Endothelial cell of umbilical vein (primary cell): ENCODE results near the gene APOBEC4. TPM values are rescaled to one million over a fixed set of nuclear protein-coding genes. Genes with fewer than 3 reads are reported as not detected.

Source experiments
- BruUV-seq: library from RNA; stranded (reverse); fragments of 400-500 nt; replicated peaks from 2 replicates; lab custom pipeline; 2021; lab: Mats Ljungman, UMichigan
- CTCF ChIA-PET: fragments of 300-600, 350-600 bp; sonication (Branson Sonifier 250); formaldehyde crosslinking; loops from one replicate; lab custom pipeline; 2021; ENCODE audit warnings: antibody characterized with exemption, inconsistent platforms; lab: Charles Lee
- POLR2A ChIA-PET: fragments of 300-600, 350-600 bp; sonication (Branson Sonifier 250); formaldehyde crosslinking; loops from one replicate; lab custom pipeline; 2021; ENCODE audit warnings: antibody characterized with exemption, inconsistent platforms; lab: Charles Lee
- DNase-seq: peaks from one replicate; pipeline ENCODE4 v3.0.0-alpha.2; 2011; ENCODE audit warnings: low read depth, low spot score
- FAIRE-seq: peaks from 2 replicates; lab custom pipeline; 2011; peaks lifted over from hg19 to GRCh38; lab: Jason Lieb, UNC
- H2AFZ ChIP-seq: 2 replicates; pipeline ENCODE4 v1.6.0; 2012; ENCODE audit warnings: low read depth, low read length, control low read depth, inconsistent platforms
- H3K27ac ChIP-seq: 2 replicates; pipeline ENCODE4 v1.5.1; 2011; ENCODE audit warnings: low read depth, mild to moderate bottlenecking, control low read depth, low read length, moderate library complexity; ENCODE audit not compliant: insufficient read depth
- H3K27me3 ChIP-seq, 2 experiments: 2 replicates each; pipeline versions ENCODE4 v1.6.0 to v1.6.1; 2011; ENCODE audit warnings: low read length in 2 of 2, mixed read lengths in 1 of 2; ENCODE audit not compliant: control insufficient read depth in 2 of 2, insufficient read depth in 2 of 2
- H3K36me3 ChIP-seq, 2 experiments: 2 replicates in 1 of 2; 3 replicates in 1 of 2; pipeline ENCODE4 v1.5.1; 2011; ENCODE audit warnings: low read length in 2 of 2, mild to moderate bottlenecking in 1 of 2, moderate library complexity in 1 of 2; ENCODE audit not compliant: control insufficient read depth in 2 of 2, insufficient read depth in 2 of 2; ENCODE audit errors: extremely low read depth in 1 of 2
- H3K4me1 ChIP-seq: 3 replicates; pipeline ENCODE4 v1.5.1; 2011; ENCODE audit warnings: mild to moderate bottlenecking, low read length; ENCODE audit not compliant: control insufficient read depth, insufficient read depth; ENCODE audit errors: extremely low read depth
- H3K4me2 ChIP-seq: 2 replicates; pipeline ENCODE4 v1.6.1; 2011; ENCODE audit warnings: low read length, control low read depth, mixed read lengths; ENCODE audit not compliant: insufficient read depth
- H3K4me3 ChIP-seq, 3 experiments: fragments of 200-600 bp in 1 of 3; sonication (generic), shearing (Covaris generic) in 1 of 3; replicated peaks in 1 of 3; 2 replicates each; pipeline ENCODE4 v1.5.1; 2011 to 2016; ENCODE audit warnings: control low read depth in 3 of 3, low read length in 3 of 3, mild to moderate bottlenecking in 2 of 3, inconsistent platforms in 1 of 3, low read depth in 1 of 3, moderate library complexity in 1 of 3; ENCODE audit not compliant: insufficient read depth in 1 of 3
- H3K79me2 ChIP-seq: 2 replicates; pipeline ENCODE4 v1.6.0; 2012; ENCODE audit warnings: low read length, inconsistent platforms; ENCODE audit not compliant: control insufficient read depth, insufficient read depth
- H3K9ac ChIP-seq: replicated peaks from 2 replicates; pipeline ENCODE3; 2011; ENCODE audit warnings: low read length, control low read depth; ENCODE audit not compliant: insufficient read depth; ENCODE audit errors: extremely low read depth
- H3K9me1 ChIP-seq: replicated peaks from 3 replicates; pipeline ENCODE4 v1.6.0; 2011; ENCODE audit warnings: mild to moderate bottlenecking, low read length; ENCODE audit not compliant: control insufficient read depth, insufficient read depth; ENCODE audit errors: extremely low read depth
- H3K9me3 ChIP-seq: replicated peaks from 2 replicates; pipeline ENCODE4 v1.5.1; 2012; ENCODE audit warnings: low read length, inconsistent platforms; ENCODE audit not compliant: control insufficient read depth, insufficient read depth
- H4K20me1 ChIP-seq: replicated peaks from 2 replicates; pipeline ENCODE3; 2011; ENCODE audit warnings: mild to moderate bottlenecking, low read length; ENCODE audit not compliant: control insufficient read depth, insufficient read depth; ENCODE audit errors: extremely low read depth
- EZH2 ChIP-seq: IDR thresholded peaks from 2 replicates; pipeline ENCODE4 v1.6.1; 2012; ENCODE audit warnings: borderline replicate concordance, low read depth, mild to moderate bottlenecking, moderate library complexity, low read length, inconsistent platforms; ENCODE audit not compliant: severe bottlenecking
- GATA2 ChIP-seq: IDR thresholded peaks from 2 replicates; pipeline ENCODE4 v1.7.0; 2011; ENCODE audit warnings: low read depth, mild to moderate bottlenecking, moderate library complexity, mixed read lengths, low read length; ENCODE audit not compliant: insufficient read length, insufficient read depth
- JUN ChIP-seq: IDR thresholded peaks from 2 replicates; pipeline ENCODE4 v1.6.1; 2011; ENCODE audit warnings: borderline replicate concordance, low read depth; ENCODE audit not compliant: insufficient read length, insufficient read depth
- MYC ChIP-seq: IDR thresholded peaks from one replicate; pipeline ENCODE4 v1.6.1; 2011; ENCODE audit warnings: mild to moderate bottlenecking, low read depth, low read length
- POLR2AphosphoS5 ChIP-seq: IDR thresholded peaks from 2 replicates; pipeline ENCODE4 v1.6.1; 2012; ENCODE audit warnings: low read depth, mild to moderate bottlenecking, control low read depth, low read length, moderate library complexity; ENCODE audit not compliant: insufficient read depth
- dilution Hi-C: fragments of 300-500 bp; cut with MboI; formaldehyde crosslinking; loops from one replicate; pipeline ENCODE4 v1.15.0; 2019; ENCODE audit warnings: low sequenced_read_pairs; ENCODE audit not compliant: extremely low pct_ligation_motif_present
- intact Hi-C: fragments of 100-400 bp; cut with micrococcal nuclease; formaldehyde crosslinking; loops from one replicate; pipeline ENCODE4 v1.10.0; 2022
- polyA plus RNA-seq, 4 experiments: library from polyadenylated mRNA; depleted of rRNA in 3 of 4; stranded (reverse) in 3 of 4; unstranded in 1 of 4; fragments of >200 nt; gene quantifications; 2 replicates each; pipeline versions ENCODE4 v1.2.1 to v1.2.3, GENCODE V29; 2011 to 2012; ENCODE audit warnings: missing spikeins in 1 of 4
- total RNA-seq: library from RNA; stranded (reverse); gene quantifications from 2 replicates; pipeline ENCODE4 v1.2.3, GENCODE V29; 2021
- TF ChIP-seq, protein P1 (sequence below), 2 donors: IDR thresholded peaks; 1 replicate in 1 of 2; 2 replicates in 1 of 2; pipeline ENCODE4 v1.5.1; 2011; ENCODE audit warnings: low read length in 2 of 2, mild to moderate bottlenecking in 2 of 2, moderate library complexity in 2 of 2, control low read depth in 1 of 2, inconsistent platforms in 1 of 2, low read depth in 1 of 2; ENCODE audit not compliant: insufficient read depth in 1 of 2; ENCODE audit errors: extremely low read depth in 1 of 2

APOBEC4 gene
- total and polyA plus RNA-seq, 2 donors (not counting 3 experiments of a cell fraction or from before 2014, with no cell fraction given): not detected

DNA sequence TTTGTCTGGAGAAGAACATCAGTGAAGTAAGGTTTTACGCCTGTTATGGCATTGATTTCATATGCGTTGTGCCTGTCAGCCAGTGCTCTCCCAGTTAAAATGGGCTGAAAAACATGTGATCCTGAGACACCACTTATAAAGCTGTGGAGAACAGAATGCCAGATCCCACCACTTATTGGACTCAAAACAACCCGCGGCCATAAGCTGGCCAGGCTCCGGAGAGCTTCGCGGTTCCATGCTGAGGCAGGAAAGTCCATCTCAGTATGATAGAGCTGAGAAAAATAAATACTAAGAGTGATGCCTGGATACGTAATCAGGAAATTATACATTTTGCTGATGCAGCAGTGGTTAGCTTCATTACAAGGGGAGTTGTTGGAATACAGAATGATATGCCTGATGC is 5.1 kb downstream of the APOBEC4 start:
- Histone ChIP-seq H2AFZ (no peak overlapping the region), H3K4me3 (no peak overlapping the region), H4K20me1 (no peaks in the 10 kb centered on the region), H3K36me3 (no peaks in the 10 kb centered on the region), H3K4me1 (peaks cover 17% of the 10 kb centered on the region), H3K9me3 (no peaks in the 10 kb centered on the region), H3K27me3 (no peaks in the 10 kb centered on the region), H3K4me2 (no peak overlapping the region), H3K27ac (no peak overlapping the region), H3K79me2 (no peaks in the 10 kb centered on the region), H3K9ac (no peak overlapping the region), H3K9me1 (no peaks in the 10 kb centered on the region)
- DNase-seq (no peak), FAIRE-seq (no peak)
- no peak for TF ChIP-seq JUN
- no peak for TF ChIP-seq EZH2
- no peak for TF ChIP-seq GATA2
- TF ChIP-seq MYC: no peak
- TF ChIP-seq, protein P1, sequence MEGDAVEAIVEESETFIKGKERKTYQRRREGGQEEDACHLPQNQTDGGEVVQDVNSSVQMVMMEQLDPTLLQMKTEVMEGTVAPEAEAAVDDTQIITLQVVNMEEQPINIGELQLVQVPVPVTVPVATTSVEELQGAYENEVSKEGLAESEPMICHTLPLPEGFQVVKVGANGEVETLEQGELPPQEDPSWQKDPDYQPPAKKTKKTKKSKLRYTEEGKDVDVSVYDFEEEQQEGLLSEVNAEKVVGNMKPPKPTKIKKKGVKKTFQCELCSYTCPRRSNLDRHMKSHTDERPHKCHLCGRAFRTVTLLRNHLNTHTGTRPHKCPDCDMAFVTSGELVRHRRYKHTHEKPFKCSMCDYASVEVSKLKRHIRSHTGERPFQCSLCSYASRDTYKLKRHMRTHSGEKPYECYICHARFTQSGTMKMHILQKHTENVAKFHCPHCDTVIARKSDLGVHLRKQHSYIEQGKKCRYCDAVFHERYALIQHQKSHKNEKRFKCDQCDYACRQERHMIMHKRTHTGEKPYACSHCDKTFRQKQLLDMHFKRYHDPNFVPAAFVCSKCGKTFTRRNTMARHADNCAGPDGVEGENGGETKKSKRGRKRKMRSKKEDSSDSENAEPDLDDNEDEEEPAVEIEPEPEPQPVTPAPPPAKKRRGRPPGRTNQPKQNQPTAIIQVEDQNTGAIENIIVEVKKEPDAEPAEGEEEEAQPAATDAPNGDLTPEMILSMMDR (IDR thresholded peaks at IDR 0.05; ENCODE audit: extremely low read depth in 1 of 2, insufficient read depth in 1 of 2, low read depth in 1 of 2, low read length in 2 of 2): no peak
- TF ChIP-seq POLR2AphosphoS5: no peak
- intact Hi-C loops: no loop called here
- BruUV-seq: no TSS peak
- POLR2A ChIA-PET: no interaction called here
- CTCF ChIA-PET: interaction anchor here (0.6 to 4.3 kb wide), 2 partner anchors 16 to 37 kb away, joined by 3 to 15 read pairs; no protein-coding TSS in a partner anchor
- dilution Hi-C loops: no loop called here
